Ovary (tissue), 9 donors: ENCODE data around the gene IP6K3. TPM values are rescaled to one million over a fixed set of nuclear protein-coding genes. Genes with fewer than 3 reads are reported as not detected.

Experiments used
- DNase-seq, 5 donors: peaks; one replicate each; pipeline ENCODE4 v3.0.0-alpha.2; 2019 to 2020
- H3K27ac ChIP-seq, 2 donors: fragments of 200-600 bp; one replicate each; pipeline versions ENCODE4 v1.5.1 to v1.8.0; 2019 to 2022
- H3K27me3 ChIP-seq: fragments of 200-600 bp; one replicate; pipeline ENCODE4 v1.8.0; 2022
- H3K36me3 ChIP-seq: fragments of 200-600 bp; sonication (generic); one replicate; pipeline ENCODE4 v1.5.1; 2019
- H3K4me1 ChIP-seq: one replicate; pipeline ENCODE4 v1.8.1; 2013; ENCODE audit warnings: mild to moderate bottlenecking, moderate library complexity; ENCODE audit not compliant: insufficient read depth
- H3K4me3 ChIP-seq: fragments of 200-600 bp; sonication (generic); one replicate; pipeline ENCODE4 v1.5.1; 2017
- H3K9me3 ChIP-seq, 2 donors: fragments of 200-600 bp in 1 of 2; sonication (generic) in 1 of 2; one replicate each; pipeline versions ENCODE4 v1.5.1 to v1.8.1; 2013 to 2019; ENCODE audit warnings: mild to moderate bottlenecking in 1 of 2, moderate library complexity in 1 of 2
- EP300 ChIP-seq: sonication (generic); formaldehyde crosslinking; IDR thresholded peaks from one replicate; pipeline ENCODE4 v1.6.1; 2017; ENCODE audit warnings: antibody characterized with exemption
- POLR2A ChIP-seq: fragments of 450-650 bp; IDR thresholded peaks from one replicate; pipeline ENCODE4 v1.6.1; 2017; ENCODE audit warnings: antibody characterized with exemption, mild to moderate bottlenecking, moderate library complexity
- WGBS, 3 donors: extraction: QIAGEN DNeasy Blood & Tissue Kit in 1 of 3; methylation state at CpG; one replicate each; pipeline versions ENCODE4 v1.1.5 to v1.1.7; 2013 to 2017; 5-methylcytosine and 5-hydroxymethylcytosine counted together
- intact Hi-C, 4 donors: fragments of 100-400 bp; cut with DNase I; formaldehyde crosslinking; loops; one replicate each; pipeline versions ENCODE4 v1.11.0 to v1.15.1; 2022 to 2023
- polyA plus RNA-seq, 2 donors: library from polyadenylated mRNA; stranded (reverse); fragments of 200-250 nt in 1 of 2; fragments of 350-450 nt in 1 of 2; fragmentation: Illumina TruSeq in 1 of 2; extraction: RNeasy Lipid Tissue Mini Kit (QIAGEN cat#74804) in 1 of 2; gene quantifications; one replicate each; pipeline ENCODE4 v1.2.3, GENCODE V29; 2013 to 2014
- total RNA-seq, 7 donors: library from RNA; depleted of rRNA in 2 of 7; stranded (reverse); fragments of >200 nt in 2 of 7; fragmentation: NEBNext Ultra II Directional in 3 of 7; extraction: Animal tissue kit (Norgen Biotek cat#: 25700) in 3 of 7; gene quantifications; one replicate each; pipeline versions ENCODE4 v1.1.0 to v1.2.4, GENCODE V29; 2016 to 2023
- TF ChIP-seq, protein P1 (sequence below), 3 donors: fragments of 450-650 bp in 2 of 3; fragments of 200-600 bp in 1 of 3; IDR thresholded peaks; one replicate each; pipeline versions ENCODE4 v1.5.1 to v1.8.0; 2016 to 2022; ENCODE audit warnings: antibody characterized with exemption in 3 of 3, mild to moderate bottlenecking in 1 of 3
- donor health status: DM: no; HTN: no; CAD: no; lungs with moderate emphysema.
- donor health status: DM: no; HTN: no; CAD: no.
- donor health status: Bipolar disorder and iron deficiency.
- donor health status: DM: yes; HTN: yes; CAD: no.
- donor health status: DM: no; HTN: no; CAD: no.
- donor health status: DM: yes; HTN: yes; CAD: no.

Gene IP6K3
- total and polyA plus RNA-seq, 9 donors = 0.11 to 1.1 (median 0.30) TPM; not detected in 2

- Histone ChIP-seq H3K36me3 (no peaks in the 10 kb centered on the region), H3K27ac (no peak overlapping the region), H3K4me3 (no peak overlapping the region), H3K27me3 (no peaks in the 10 kb centered on the region), H3K4me1 (peaks cover 9% of the 10 kb centered on the region), H3K9me3 (no peaks in the 10 kb centered on the region)
- TF ChIP-seq EP300 = no peak
- TF ChIP-seq POLR2A = no peak
- TF ChIP-seq, protein P1, sequence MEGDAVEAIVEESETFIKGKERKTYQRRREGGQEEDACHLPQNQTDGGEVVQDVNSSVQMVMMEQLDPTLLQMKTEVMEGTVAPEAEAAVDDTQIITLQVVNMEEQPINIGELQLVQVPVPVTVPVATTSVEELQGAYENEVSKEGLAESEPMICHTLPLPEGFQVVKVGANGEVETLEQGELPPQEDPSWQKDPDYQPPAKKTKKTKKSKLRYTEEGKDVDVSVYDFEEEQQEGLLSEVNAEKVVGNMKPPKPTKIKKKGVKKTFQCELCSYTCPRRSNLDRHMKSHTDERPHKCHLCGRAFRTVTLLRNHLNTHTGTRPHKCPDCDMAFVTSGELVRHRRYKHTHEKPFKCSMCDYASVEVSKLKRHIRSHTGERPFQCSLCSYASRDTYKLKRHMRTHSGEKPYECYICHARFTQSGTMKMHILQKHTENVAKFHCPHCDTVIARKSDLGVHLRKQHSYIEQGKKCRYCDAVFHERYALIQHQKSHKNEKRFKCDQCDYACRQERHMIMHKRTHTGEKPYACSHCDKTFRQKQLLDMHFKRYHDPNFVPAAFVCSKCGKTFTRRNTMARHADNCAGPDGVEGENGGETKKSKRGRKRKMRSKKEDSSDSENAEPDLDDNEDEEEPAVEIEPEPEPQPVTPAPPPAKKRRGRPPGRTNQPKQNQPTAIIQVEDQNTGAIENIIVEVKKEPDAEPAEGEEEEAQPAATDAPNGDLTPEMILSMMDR (IDR thresholded peaks at IDR 0.05) = no peak
- WGBS, 3 donors = 85 to 91% (median 87%) methylated on average over 13 of the region's 13 CpGs
- intact Hi-C loops = loop anchor here in 2 of 4 donors (10.0 kb wide), 1 partner anchor 106 kb away; the partner anchor contains the start of gene BAK1 (in 2 of the 2)
- no peak for DNase-seq
These were observed 55.9 kb downstream of the IP6K3 start for GRCh38 chr6:33690766-33691165.

DNA sequence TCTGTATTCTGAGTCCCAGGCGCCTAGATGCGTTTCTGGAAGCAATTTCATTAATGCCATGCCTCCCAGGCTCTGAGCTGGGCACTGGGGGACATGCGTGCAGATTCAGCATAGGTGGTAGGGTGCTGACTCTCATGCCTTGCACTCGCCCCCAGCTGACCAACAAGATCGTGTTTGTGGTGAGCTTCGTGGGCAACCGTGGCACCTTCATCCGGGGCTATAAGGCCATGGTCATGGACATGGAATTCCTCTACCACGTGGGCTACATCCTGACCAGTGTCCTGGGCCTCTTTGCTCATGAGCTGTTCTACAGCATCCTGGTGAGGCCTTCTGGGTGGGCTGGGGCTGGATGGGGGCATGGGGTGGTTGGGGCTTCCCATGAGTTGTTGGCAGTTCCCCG lies 56.8 kb downstream of the IP6K3 start:
- DNase-seq = no peak
- 86 to 88% (median 86%) methylated on average over 9 to 10 of the region's 10 CpGs for WGBS, 3 donors
- H3K27me3 ChIP-seq = no peaks in the 10 kb centered on the region
- no peak overlapping the region for H3K27ac ChIP-seq
- peaks cover 5% of the 10 kb centered on the region for H3K4me1 ChIP-seq
- intact Hi-C loops = loop anchor here in 2 of 4 donors (10.0 kb wide), 1 partner anchor 105 kb away; the partner anchor contains the start of gene BAK1 (in 2 of the 2)
- H3K4me3 ChIP-seq = no peak overlapping the region
- H3K9me3 ChIP-seq = no peaks in the 10 kb centered on the region
- TF ChIP-seq POLR2A (no peak), EP300 (no peak)
- TF ChIP-seq, protein P1 (IDR thresholded peaks at IDR 0.05) = no peak
- no peaks in the 10 kb centered on the region for H3K36me3 ChIP-seq

DNA sequence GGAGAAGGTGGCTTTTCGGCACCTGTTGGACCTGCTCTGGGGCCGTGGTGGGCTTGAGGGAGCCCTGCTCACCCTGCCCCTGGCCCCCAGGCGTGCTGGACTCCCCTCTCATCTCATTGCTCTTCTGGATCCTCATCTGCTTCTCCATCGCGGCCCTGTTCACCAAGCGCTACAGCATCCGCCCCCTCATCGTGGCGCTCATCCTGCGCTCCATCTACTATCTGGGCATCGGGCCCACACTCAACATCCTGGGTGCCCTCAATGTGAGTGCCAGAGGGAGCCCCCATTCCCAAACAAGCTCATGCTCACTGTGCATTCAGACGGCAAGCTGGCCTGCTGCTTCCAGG lies 57.6 kb downstream of the IP6K3 start:
- Histone ChIP-seq H3K9me3 (no peaks in the 10 kb centered on the region), H3K4me3 (no peak overlapping the region), H3K36me3 (no peaks in the 10 kb centered on the region), H3K27me3 (no peaks in the 10 kb centered on the region), H3K27ac (no peak overlapping the region), H3K4me1 (peaks cover 5% of the 10 kb centered on the region)
- no peak for DNase-seq
- TF ChIP-seq, protein P1 (IDR thresholded peaks at IDR 0.05) = no peak
- no peak for TF ChIP-seq EP300
- WGBS, 3 donors = 81 to 87% (median 87%) methylated on average over 12 of the region's 12 CpGs
- intact Hi-C loops = no loop called here

GRCh38 chr6:33688451-33689147 lies 58.1 kb downstream of the IP6K3 start:
- 89 to 91% (median 91%) methylated on average over 25 of the region's 25 CpGs for WGBS, 3 donors
- no peak for DNase-seq
- Histone ChIP-seq H3K4me1 (peaks cover 6% of the 10 kb centered on the region), H3K27me3 (no peaks in the 10 kb centered on the region), H3K9me3 (no peaks in the 10 kb centered on the region), H3K27ac (no peak overlapping the region), H3K36me3 (no peaks in the 10 kb centered on the region), H3K4me3 (no peak overlapping the region)
- TF ChIP-seq, protein P1 (IDR thresholded peaks at IDR 0.05) = no peak
- TF ChIP-seq EP300 (no peak), POLR2A (no peak)
- intact Hi-C loops = no loop called here
